ENCODE results near the gene ZSCAN18. TPM values are rescaled to one million over a fixed set of nuclear protein-coding genes. Genes with fewer than 3 reads are reported as not detected.
A peak's percentile ranks its signal among the peaks of the same experiment; 100 is the strongest.

ZSCAN18 gene
- polyA plus RNA-seq, 3 donors: 1.1 to 4.1 (median 2.3) TPM

DNA sequence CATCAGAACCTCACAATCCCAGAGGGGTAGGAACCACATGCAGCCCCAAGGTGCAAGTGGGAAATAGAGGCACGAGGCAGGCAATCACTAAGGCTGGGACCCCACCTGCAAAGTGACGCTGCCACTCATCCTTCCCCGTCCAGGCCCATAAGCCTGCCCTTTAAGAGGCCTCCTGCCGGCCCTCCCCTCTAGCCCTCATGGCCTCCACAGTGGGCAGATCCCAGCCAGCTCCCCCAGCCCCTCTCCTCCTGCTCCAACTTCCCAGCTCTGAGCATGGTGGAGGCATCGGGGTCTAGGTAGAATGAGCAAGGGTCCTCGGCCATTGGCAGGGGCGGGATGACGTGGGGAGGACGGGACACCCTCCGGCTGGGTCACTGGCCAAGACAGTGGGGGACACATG lies 2.7 kb downstream of the ZSCAN18 start:
- WGBS (ENCODE audit: insufficient coverage): 91% methylated on average over 7 of the region's 10 CpGs
- peaks cover 83 to 92% of the 10 kb centered on the region in 2 donors for H3K9me3 ChIP-seq (replicated peaks in 1 of 2; ENCODE audit: control insufficient read depth in 1 of 2, insufficient read depth in 1 of 2, low read length in 2 of 2)
- no peak overlapping the region for H2AFZ ChIP-seq (ENCODE audit: insufficient read depth, low read depth, low read length, poor library complexity, severe bottlenecking)
- H3K4me1 Mint-ChIP-seq: peaks cover 10% of the 10 kb centered on the region
- no peaks in the 10 kb centered on the region for H3K36me3 ChIP-seq (replicated peaks in 1 of 2; ENCODE audit: control insufficient read depth in 1 of 2, insufficient read depth in 2 of 2, low read length in 2 of 2)
- no peak overlapping the region for H3K4me2 ChIP-seq (replicated peaks; ENCODE audit: extremely low read depth, low read length, poor library complexity, severe bottlenecking)
- H3K27me3 ChIP-seq (ENCODE audit: control insufficient read depth in 2 of 2, insufficient read depth in 2 of 2, low read length in 2 of 2): no peaks in the 10 kb centered on the region
- no peak overlapping the region for H3K9ac ChIP-seq (ENCODE audit: insufficient read depth, low read length, poor library complexity, severe bottlenecking)
- peaks cover 0 to 4% of the 10 kb centered on the region in 2 donors for H3K36me3 Mint-ChIP-seq
- no peak overlapping the region for H3K27ac ChIP-seq (ENCODE audit: low read depth in 1 of 2, low read length in 2 of 2)
- TF ChIP-seq, protein P1, sequence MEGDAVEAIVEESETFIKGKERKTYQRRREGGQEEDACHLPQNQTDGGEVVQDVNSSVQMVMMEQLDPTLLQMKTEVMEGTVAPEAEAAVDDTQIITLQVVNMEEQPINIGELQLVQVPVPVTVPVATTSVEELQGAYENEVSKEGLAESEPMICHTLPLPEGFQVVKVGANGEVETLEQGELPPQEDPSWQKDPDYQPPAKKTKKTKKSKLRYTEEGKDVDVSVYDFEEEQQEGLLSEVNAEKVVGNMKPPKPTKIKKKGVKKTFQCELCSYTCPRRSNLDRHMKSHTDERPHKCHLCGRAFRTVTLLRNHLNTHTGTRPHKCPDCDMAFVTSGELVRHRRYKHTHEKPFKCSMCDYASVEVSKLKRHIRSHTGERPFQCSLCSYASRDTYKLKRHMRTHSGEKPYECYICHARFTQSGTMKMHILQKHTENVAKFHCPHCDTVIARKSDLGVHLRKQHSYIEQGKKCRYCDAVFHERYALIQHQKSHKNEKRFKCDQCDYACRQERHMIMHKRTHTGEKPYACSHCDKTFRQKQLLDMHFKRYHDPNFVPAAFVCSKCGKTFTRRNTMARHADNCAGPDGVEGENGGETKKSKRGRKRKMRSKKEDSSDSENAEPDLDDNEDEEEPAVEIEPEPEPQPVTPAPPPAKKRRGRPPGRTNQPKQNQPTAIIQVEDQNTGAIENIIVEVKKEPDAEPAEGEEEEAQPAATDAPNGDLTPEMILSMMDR (IDR thresholded peaks at IDR 0.05): no peak
- intact Hi-C loops (cut with micrococcal nuclease): no loop called here
- H3K4me1 ChIP-seq (ENCODE audit: control insufficient read depth in 1 of 2, insufficient read depth in 2 of 2, low read length in 2 of 2): peaks cover 12 to 14% of the 10 kb centered on the region in 2 donors
- peak overlapping the region in 1 of 3 experiments; percentile 3 for H3K4me3 ChIP-seq (replicated peaks in 1 of 3; ENCODE audit: low read depth in 2 of 3, low read length in 3 of 3)
- no peaks in the 10 kb centered on the region for H4K20me1 ChIP-seq (ENCODE audit: insufficient read depth, low read length)
- H3K79me2 ChIP-seq (ENCODE audit: insufficient read depth, low read length): no peaks in the 10 kb centered on the region
- peaks cover 53 to 97% (median 91%) of the 10 kb centered on the region in 7 donors for H3K9me3 Mint-ChIP-seq
- no peak overlapping the region for H3K4me3 Mint-ChIP-seq
- H3K27ac Mint-ChIP-seq: no peak overlapping the region
- DNase-seq: no peak
- peaks cover 0 to 7% (median 0%) of the 10 kb centered on the region in 3 donors for H3K27me3 Mint-ChIP-seq (ENCODE audit: low read depth in 3 of 3)

GRCh38 chr19:58093071-58093470 lies 5.0 kb downstream of the ZSCAN18 start:
- Histone ChIP-seq H4K20me1 (ENCODE audit: insufficient read depth, low read length) (no peaks in the 10 kb centered on the region), H3K27ac (ENCODE audit: low read depth in 1 of 2, low read length in 2 of 2) (no peak overlapping the region), H3K9ac (ENCODE audit: insufficient read depth, low read length, poor library complexity, severe bottlenecking) (no peak overlapping the region), H3K36me3 (replicated peaks in 1 of 2; ENCODE audit: control insufficient read depth in 1 of 2, insufficient read depth in 2 of 2, low read length in 2 of 2) (no peaks in the 10 kb centered on the region), H3K4me2 (replicated peaks; ENCODE audit: extremely low read depth, low read length, poor library complexity, severe bottlenecking) (no peak overlapping the region), H3K79me2 (ENCODE audit: insufficient read depth, low read length) (no peaks in the 10 kb centered on the region), H3K4me1 (ENCODE audit: control insufficient read depth in 1 of 2, insufficient read depth in 2 of 2, low read length in 2 of 2) (peaks cover 5 to 7% of the 10 kb centered on the region in 2 donors), H2AFZ (ENCODE audit: insufficient read depth, low read depth, low read length, poor library complexity, severe bottlenecking) (no peak overlapping the region), H3K4me3 (replicated peaks in 1 of 3; ENCODE audit: low read depth in 2 of 3, low read length in 3 of 3) (no peak overlapping the region), H3K27me3 (ENCODE audit: control insufficient read depth in 2 of 2, insufficient read depth in 2 of 2, low read length in 2 of 2) (no peaks in the 10 kb centered on the region), H3K9me3 (replicated peaks in 1 of 2; ENCODE audit: control insufficient read depth in 1 of 2, insufficient read depth in 1 of 2, low read length in 2 of 2) (peaks cover 77 to 96% of the 10 kb centered on the region in 2 donors)
- 100% methylated on average over 2 of the region's 7 CpGs for WGBS (ENCODE audit: insufficient coverage)
- peaks cover 0 to 4% of the 10 kb centered on the region in 2 donors for H3K36me3 Mint-ChIP-seq
- intact Hi-C loops (cut with micrococcal nuclease): no loop called here
- no peak overlapping the region for H3K27ac Mint-ChIP-seq
- TF ChIP-seq, protein P1 (IDR thresholded peaks at IDR 0.05): no peak
- H3K4me3 Mint-ChIP-seq: no peak overlapping the region
- peaks cover 4% of the 10 kb centered on the region for H3K4me1 Mint-ChIP-seq
- DNase-seq: no peak
- peaks cover 60 to 97% (median 89%) of the 10 kb centered on the region in 7 donors for H3K9me3 Mint-ChIP-seq
- H3K27me3 Mint-ChIP-seq (ENCODE audit: low read depth in 3 of 3): peaks cover 0 to 3% (median 0%) of the 10 kb centered on the region in 3 donors
